Activated effector memory CD4-positive, alpha-beta T cell treated with anti-CD3 and anti-CD28 coated beads, Interleukin-2, amount 50 U/mL, for 16 hours (primary cell): ENCODE results near the gene THAP2.
A peak's percentile ranks its signal among the peaks of the same experiment; 100 is the strongest.
"Not testable (repeated sequence)": the region's sequence is repeated elsewhere in the genome, so short reads cannot be mapped to it uniquely, and the experiment has no call there.

Experiments used
- DNase-seq: peaks from one replicate; pipeline ENCODE4 v3.0.0-alpha.2; 2020

The THAP2 gene

GRCh38 chr12:71662849-71663560 lies 1.1 kb upstream of the THAP2 start:
- DNase-seq = peak; percentile 90

- DNase-seq = no peak
Observed at GRCh38 chr12:71664411-71665089, 449 bp downstream of the THAP2 start.

GRCh38 chr12:71665090-71665463 lies 976 bp downstream of the THAP2 start:
- no peak for DNase-seq

- no peak for DNase-seq
Observed at GRCh38 chr12:71666259-71666658, 2.2 kb downstream of the THAP2 start.

GRCh38 chr12:71671311-71671710 lies 7.2 kb downstream of the THAP2 start:
- DNase-seq = no peak

GRCh38 chr12:71671816-71672215 lies 7.7 kb downstream of the THAP2 start:
- no peak for DNase-seq

- DNase-seq = no peak
Observed at GRCh38 chr12:71682466-71682865, 18.4 kb downstream of the THAP2 start.

GRCh38 chr12:71683633-71684032 lies 19.5 kb downstream of the THAP2 start:
- DNase-seq = no peak

GRCh38 chr12:71684081-71684480 lies 20.0 kb downstream of the THAP2 start:
- DNase-seq = no peak

GRCh38 chr12:71685312-71685906 lies 21.3 kb downstream of the THAP2 start:
- no peak for DNase-seq

- peak; percentile 93 for DNase-seq
Observed at GRCh38 chr12:71685914-71686657, 22.0 kb downstream of the THAP2 start, which contains the start of gene TMEM19. TSS of gene TMEM19 (plus strand) at chr12:71686082. CDS start at chr12:71686681, 599 bp downstream.

- no peak for DNase-seq
Observed at GRCh38 chr12:71686658-71687025, 22.5 kb downstream of the THAP2 start.

GRCh38 chr12:71687172-71687571 lies 23.1 kb downstream of the THAP2 start:
- not testable (repeated sequence) for DNase-seq

- DNase-seq = no peak
Observed at GRCh38 chr12:71688961-71689570, 25.0 kb downstream of the THAP2 start.

GRCh38 chr12:71691504-71692129 lies 27.5 kb downstream of the THAP2 start:
- no peak for DNase-seq

GRCh38 chr12:71693126-71693525 lies 29.0 kb downstream of the THAP2 start:
- no peak for DNase-seq

- DNase-seq = not testable (repeated sequence)
Observed at GRCh38 chr12:71693651-71694050, 29.6 kb downstream of the THAP2 start.

- DNase-seq = no peak
Observed at GRCh38 chr12:71694099-71694820, 30.2 kb downstream of the THAP2 start.

GRCh38 chr12:71695782-71696181 lies 31.7 kb downstream of the THAP2 start:
- DNase-seq = no peak

- not testable (repeated sequence) for DNase-seq
Observed at GRCh38 chr12:71702181-71702580, 38.1 kb downstream of the THAP2 start.

GRCh38 chr12:71702590-71702989 lies 38.5 kb downstream of the THAP2 start:
- DNase-seq = no peak

GRCh38 chr12:71703206-71703605 lies 39.1 kb downstream of the THAP2 start:
- no peak for DNase-seq
